Body of pancreas (tissue), 4 donors: Measurements from ENCODE around the gene TXNL4B. TPM values are rescaled to one million over a fixed set of nuclear protein-coding genes. Genes with fewer than 3 reads are reported as not detected.

Experiments used
- ATAC-seq: fragments of 150-250 bp; one replicate; pipeline ENCODE4 v1.9.1; 2016
- DNase-seq, 4 donors: peaks; one replicate each; pipeline ENCODE4 v3.0.0-alpha.2; 2019
- H3K27ac ChIP-seq, 4 donors: fragments of 200-600 bp; sonication (generic); 1 replicate in 3 of 4; 2 replicates in 1 of 4; pipeline versions ENCODE4 v1.5.1 to v1.6.1; 2016 to 2019; ENCODE audit warnings: mild to moderate bottlenecking in 1 of 4, mixed read lengths in 1 of 4, moderate library complexity in 1 of 4
- H3K27me3 ChIP-seq, 2 donors: fragments of 200-600 bp; sonication (generic); one replicate each; pipeline ENCODE4 v1.6.0; 2016; ENCODE audit warnings: mild to moderate bottlenecking in 1 of 2
- H3K36me3 ChIP-seq, 2 donors: fragments of 200-600 bp; sonication (generic); replicated peaks in 1 of 2; 2 replicates each; pipeline ENCODE4 v1.5.1; 2016; ENCODE audit warnings: low read depth in 2 of 2; ENCODE audit not compliant: insufficient read depth in 1 of 2
- H3K4me1 ChIP-seq: fragments of 200-600 bp; sonication (generic); one replicate; pipeline ENCODE4 v1.6.0; 2016
- H3K4me3 ChIP-seq, 2 donors: fragments of 200-600 bp; sonication (generic); 1 replicate in 1 of 2; 2 replicates in 1 of 2; pipeline ENCODE4 v1.5.1; 2016 to 2019
- H3K9me3 ChIP-seq, 3 donors: fragments of 200-600 bp; sonication (generic); 1 replicate in 2 of 3; 2 replicates in 1 of 3; pipeline ENCODE4 v1.5.1; 2016
- CTCF ChIP-seq, 7 experiments: fragments of 450-650 bp in 4 of 7; fragments of 200-600 bp in 3 of 7; sonication (generic) in 3 of 7; IDR thresholded peaks; one replicate each; pipeline ENCODE4 v1.5.1; 2016 to 2019; ENCODE audit warnings: antibody characterized with exemption in 7 of 7
- POLR2A ChIP-seq, 3 donors: fragments of 450-650 bp; IDR thresholded peaks; one replicate each; pipeline ENCODE4 v1.6.1; 2016; ENCODE audit warnings: antibody characterized with exemption in 3 of 3, mild to moderate bottlenecking in 2 of 3
- WGBS, 2 donors: methylation state at CpG; one replicate each; pipeline ENCODE4 v1.1.5; 2017; 5-methylcytosine and 5-hydroxymethylcytosine counted together
- intact Hi-C: fragments of 100-400 bp; cut with DNase I; formaldehyde crosslinking; loops from one replicate; pipeline ENCODE4 v1.15.1; 2023
- total RNA-seq, 2 donors: library from RNA; depleted of rRNA; stranded (reverse); fragments of >200 nt; gene quantifications; one replicate each; pipeline ENCODE4 v1.1.0, GENCODE V29; 2016

The TXNL4B gene
- total RNA-seq, 2 donors from 2014 or later: 5.4 to 7.3 TPM

GRCh38 chr16:72129976-72130656 is 36.7 kb upstream of the TXNL4B start:
- intact Hi-C loops: loop anchor here (10.0 kb wide), 1 partner anchor 345 kb away; no protein-coding TSS in a partner anchor
- no peaks in the 10 kb centered on the region for H3K9me3 ChIP-seq
- WGBS, 2 donors: 72 to 78% methylated on average over 7 of the region's 7 CpGs
- H3K4me1 ChIP-seq: peaks cover 14% of the 10 kb centered on the region
- no peaks in the 10 kb centered on the region for H3K36me3 ChIP-seq
- no peaks in the 10 kb centered on the region for H3K27me3 ChIP-seq
- H3K4me3 ChIP-seq: no peak overlapping the region
- no peak for DNase-seq
- H3K27ac ChIP-seq: no peak overlapping the region
- ATAC-seq: no peak
- no peak for TF ChIP-seq CTCF (IDR thresholded peaks at IDR 0.05)
- no peak for TF ChIP-seq POLR2A (IDR thresholded peaks at IDR 0.05)

- intact Hi-C loops: loop anchor here (10.0 kb wide), 1 partner anchor 346 kb away; no protein-coding TSS in a partner anchor
Measured at GRCh38 chr16:72128701-72129100, 35.3 kb upstream of the TXNL4B start.

GRCh38 chr16:72126429-72126765 is 33.0 kb upstream of the TXNL4B start:
- Histone ChIP-seq H3K4me3 (no peak overlapping the region), H3K9me3 (no peaks in the 10 kb centered on the region), H3K36me3 (no peaks in the 10 kb centered on the region), H3K4me1 (peaks cover 16% of the 10 kb centered on the region), H3K27me3 (no peaks in the 10 kb centered on the region), H3K27ac (peak overlapping the region in 2 of 4 donors; percentile 41 to 57)
- intact Hi-C loops: loop anchor here (10.0 kb wide), 1 partner anchor 348 kb away; no protein-coding TSS in a partner anchor
- ATAC-seq (peak; percentile 68), DNase-seq (peak in 1 of 4 donors; percentile 40)
- no peak for TF ChIP-seq POLR2A (IDR thresholded peaks at IDR 0.05)
- no peak for TF ChIP-seq CTCF (IDR thresholded peaks at IDR 0.05)
- 17 to 19% methylated on average over 2 of the region's 2 CpGs for WGBS, 2 donors

More at GRCh38 chr16:72128701-72129100, 35.3 kb upstream of the TXNL4B start:
- TF ChIP-seq CTCF (IDR thresholded peaks at IDR 0.05): no peak
- TF ChIP-seq POLR2A (IDR thresholded peaks at IDR 0.05): no peak
- 79 to 81% methylated on average over 9 of the region's 9 CpGs for WGBS, 2 donors
- no peak for DNase-seq
- no peak overlapping the region for H3K27ac ChIP-seq
- H3K4me3 ChIP-seq: no peak overlapping the region
- no peak for ATAC-seq
- H3K27me3 ChIP-seq: no peaks in the 10 kb centered on the region
- peaks cover 16% of the 10 kb centered on the region for H3K4me1 ChIP-seq
- H3K36me3 ChIP-seq: no peaks in the 10 kb centered on the region
- H3K9me3 ChIP-seq: no peaks in the 10 kb centered on the region

- WGBS, 2 donors: 57 to 58% methylated on average over 9 of the region's 9 CpGs
- peak overlapping the region in 2 of 4 donors; percentile 41 to 57 for H3K27ac ChIP-seq
- H3K27me3 ChIP-seq: no peaks in the 10 kb centered on the region
- H3K4me1 ChIP-seq: peaks cover 16% of the 10 kb centered on the region
- no peak overlapping the region for H3K4me3 ChIP-seq
- no peak for TF ChIP-seq POLR2A (IDR thresholded peaks at IDR 0.05)
- no peak for TF ChIP-seq CTCF (IDR thresholded peaks at IDR 0.05)
- intact Hi-C loops: loop anchor here (10.0 kb wide), 1 partner anchor 349 kb away; no protein-coding TSS in a partner anchor
- no peak for ATAC-seq
- H3K9me3 ChIP-seq: no peaks in the 10 kb centered on the region
- DNase-seq: no peak
- no peaks in the 10 kb centered on the region for H3K36me3 ChIP-seq
Measured at GRCh38 chr16:72125635-72126428, 32.4 kb upstream of the TXNL4B start.
